Glutamatergic neuron (in vitro differentiated cells): ENCODE results near the gene PIP5K1B. TPM values are rescaled to one million over a fixed set of nuclear protein-coding genes. Genes with fewer than 3 reads are reported as not detected.

Source experiments
- DNase-seq: peaks from one replicate; pipeline ENCODE4 v3.0.0; 2022
- H3K27ac Mint-ChIP-seq: one replicate; pipeline ENCODE4 v1.8.0; 2020; ENCODE audit warnings: mild to moderate bottlenecking, mixed read lengths, inconsistent platforms; ENCODE audit not compliant: unreplicated experiment
- H3K27me3 Mint-ChIP-seq: one replicate; pipeline ENCODE4 v1.8.0; 2020; ENCODE audit warnings: mild to moderate bottlenecking, moderate library complexity, mixed read lengths, inconsistent platforms; ENCODE audit not compliant: unreplicated experiment
- H3K36me3 Mint-ChIP-seq: one replicate; pipeline ENCODE4 v1.8.0; 2020; ENCODE audit warnings: mild to moderate bottlenecking, mixed read lengths, inconsistent platforms; ENCODE audit not compliant: unreplicated experiment
- H3K4me1 Mint-ChIP-seq: one replicate; pipeline ENCODE4 v1.8.0; 2020; ENCODE audit warnings: mild to moderate bottlenecking, low read depth, mixed read lengths, inconsistent platforms; ENCODE audit not compliant: unreplicated experiment
- H3K4me3 Mint-ChIP-seq: one replicate; pipeline ENCODE4 v1.8.0; 2020; ENCODE audit warnings: mild to moderate bottlenecking, mixed read lengths, inconsistent platforms; ENCODE audit not compliant: unreplicated experiment
- H3K9me3 Mint-ChIP-seq: one replicate; pipeline ENCODE4 v1.8.0; 2020; ENCODE audit warnings: mild to moderate bottlenecking, moderate library complexity, mixed read lengths, inconsistent platforms; ENCODE audit not compliant: unreplicated experiment
- total RNA-seq: library from RNA; stranded (reverse); fragmentation: NEBNext Ultra II Directional; extraction: Animal tissue kit (Norgen Biotek cat#: 25700); gene quantifications from one replicate; pipeline ENCODE4 v1.2.1, GENCODE V29; 2021; ENCODE audit not compliant: unreplicated experiment
- TF ChIP-seq, protein P1 (sequence below): fragments of 200-600 bp; sonication (generic); IDR thresholded peaks from one replicate; pipeline ENCODE4 v1.5.0; 2021; ENCODE audit not compliant: partially characterized antibody, unreplicated experiment

PIP5K1B gene
- total RNA-seq, 1 donor from 2014 or later: 0.27 TPM

GRCh38 chr9:68996462-68996861 is 291.4 kb downstream of the PIP5K1B start:
- Mint-ChIP-seq H3K27ac (no peak overlapping the region), H3K4me3 (no peak overlapping the region), H3K27me3 (no peaks in the 10 kb centered on the region), H3K4me1 (no peaks in the 10 kb centered on the region), H3K36me3 (no peaks in the 10 kb centered on the region), H3K9me3 (no peaks in the 10 kb centered on the region)
- TF ChIP-seq, protein P1, sequence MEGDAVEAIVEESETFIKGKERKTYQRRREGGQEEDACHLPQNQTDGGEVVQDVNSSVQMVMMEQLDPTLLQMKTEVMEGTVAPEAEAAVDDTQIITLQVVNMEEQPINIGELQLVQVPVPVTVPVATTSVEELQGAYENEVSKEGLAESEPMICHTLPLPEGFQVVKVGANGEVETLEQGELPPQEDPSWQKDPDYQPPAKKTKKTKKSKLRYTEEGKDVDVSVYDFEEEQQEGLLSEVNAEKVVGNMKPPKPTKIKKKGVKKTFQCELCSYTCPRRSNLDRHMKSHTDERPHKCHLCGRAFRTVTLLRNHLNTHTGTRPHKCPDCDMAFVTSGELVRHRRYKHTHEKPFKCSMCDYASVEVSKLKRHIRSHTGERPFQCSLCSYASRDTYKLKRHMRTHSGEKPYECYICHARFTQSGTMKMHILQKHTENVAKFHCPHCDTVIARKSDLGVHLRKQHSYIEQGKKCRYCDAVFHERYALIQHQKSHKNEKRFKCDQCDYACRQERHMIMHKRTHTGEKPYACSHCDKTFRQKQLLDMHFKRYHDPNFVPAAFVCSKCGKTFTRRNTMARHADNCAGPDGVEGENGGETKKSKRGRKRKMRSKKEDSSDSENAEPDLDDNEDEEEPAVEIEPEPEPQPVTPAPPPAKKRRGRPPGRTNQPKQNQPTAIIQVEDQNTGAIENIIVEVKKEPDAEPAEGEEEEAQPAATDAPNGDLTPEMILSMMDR: no peak
- no peak for DNase-seq

GRCh38 chr9:68997666-68998065 is 292.6 kb downstream of the PIP5K1B start:
- TF ChIP-seq, protein P1: no peak
- H3K27ac Mint-ChIP-seq: no peak overlapping the region
- no peak overlapping the region for H3K4me3 Mint-ChIP-seq
- no peak for DNase-seq
- no peaks in the 10 kb centered on the region for H3K27me3 Mint-ChIP-seq
- H3K9me3 Mint-ChIP-seq: no peaks in the 10 kb centered on the region
- H3K4me1 Mint-ChIP-seq: peaks cover 3% of the 10 kb centered on the region
- H3K36me3 Mint-ChIP-seq: no peaks in the 10 kb centered on the region

- Mint-ChIP-seq H3K27ac (no peak overlapping the region), H3K36me3 (no peaks in the 10 kb centered on the region), H3K4me1 (peaks cover 3% of the 10 kb centered on the region), H3K27me3 (no peaks in the 10 kb centered on the region), H3K4me3 (no peak overlapping the region), H3K9me3 (no peaks in the 10 kb centered on the region)
- TF ChIP-seq, protein P1: no peak
- DNase-seq: no peak
These were observed 293.3 kb downstream of the PIP5K1B start for GRCh38 chr9:68998385-68998784.

DNA sequence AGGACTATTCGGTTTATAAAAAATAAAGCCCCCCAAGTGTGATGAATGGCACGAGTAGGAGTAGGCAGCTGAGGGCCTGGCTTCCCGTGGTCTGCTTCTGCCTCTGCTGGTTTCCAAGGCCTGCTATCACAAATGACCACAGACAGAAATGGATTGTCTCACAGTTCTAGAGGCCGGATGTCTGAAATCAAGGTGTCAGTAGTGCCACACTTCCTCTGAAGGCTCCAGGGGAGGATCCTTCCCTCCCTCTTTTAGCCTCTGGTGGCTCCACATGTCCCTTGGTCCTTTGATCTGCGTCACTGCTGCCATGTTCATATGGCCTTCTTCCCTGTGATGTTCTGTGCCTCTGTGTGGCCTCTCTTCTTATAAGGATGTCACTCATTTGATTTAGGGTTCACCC is 293.8 kb downstream of the PIP5K1B start:
- TF ChIP-seq, protein P1: no peak
- H3K36me3 Mint-ChIP-seq: no peaks in the 10 kb centered on the region
- DNase-seq: no peak
- H3K27ac Mint-ChIP-seq: no peak overlapping the region
- H3K27me3 Mint-ChIP-seq: no peaks in the 10 kb centered on the region
- peaks cover 3% of the 10 kb centered on the region for H3K4me1 Mint-ChIP-seq
- H3K4me3 Mint-ChIP-seq: no peak overlapping the region
- no peaks in the 10 kb centered on the region for H3K9me3 Mint-ChIP-seq

- no peaks in the 10 kb centered on the region for H3K36me3 Mint-ChIP-seq
- TF ChIP-seq, protein P1: peak; percentile 52
- peaks cover 3% of the 10 kb centered on the region for H3K4me1 Mint-ChIP-seq
- DNase-seq: peak; percentile 53
- no peak overlapping the region for H3K27ac Mint-ChIP-seq
- no peak overlapping the region for H3K4me3 Mint-ChIP-seq
- no peaks in the 10 kb centered on the region for H3K9me3 Mint-ChIP-seq
- no peaks in the 10 kb centered on the region for H3K27me3 Mint-ChIP-seq
These were observed 294.5 kb downstream of the PIP5K1B start for GRCh38 chr9:68999393-69000105.
